ENCODE data around the gene NAP1L5. TPM values are rescaled to one million over a fixed set of nuclear protein-coding genes. Genes with fewer than 3 reads are reported as not detected.

NAP1L5 gene
- total RNA-seq, 2 experiments from 2014 or later = 0.29 to 0.57 TPM

- ChIA-PET CTCF (ENCODE audit: unreplicated experiment) (no interaction called here), POLR2A (no interaction called here)
- intact Hi-C loops (cut with micrococcal nuclease; ENCODE audit: unreplicated experiment) = no loop called here
- no peaks in the 10 kb centered on the region for H3K9me3 ChIP-seq (ENCODE audit: low read length)
- BruUV-seq (replicated peaks) = no TSS peak
- no peaks in the 10 kb centered on the region for H3K36me3 ChIP-seq (ENCODE audit: insufficient read depth, low read length)
- TF ChIP-seq, protein P1, sequence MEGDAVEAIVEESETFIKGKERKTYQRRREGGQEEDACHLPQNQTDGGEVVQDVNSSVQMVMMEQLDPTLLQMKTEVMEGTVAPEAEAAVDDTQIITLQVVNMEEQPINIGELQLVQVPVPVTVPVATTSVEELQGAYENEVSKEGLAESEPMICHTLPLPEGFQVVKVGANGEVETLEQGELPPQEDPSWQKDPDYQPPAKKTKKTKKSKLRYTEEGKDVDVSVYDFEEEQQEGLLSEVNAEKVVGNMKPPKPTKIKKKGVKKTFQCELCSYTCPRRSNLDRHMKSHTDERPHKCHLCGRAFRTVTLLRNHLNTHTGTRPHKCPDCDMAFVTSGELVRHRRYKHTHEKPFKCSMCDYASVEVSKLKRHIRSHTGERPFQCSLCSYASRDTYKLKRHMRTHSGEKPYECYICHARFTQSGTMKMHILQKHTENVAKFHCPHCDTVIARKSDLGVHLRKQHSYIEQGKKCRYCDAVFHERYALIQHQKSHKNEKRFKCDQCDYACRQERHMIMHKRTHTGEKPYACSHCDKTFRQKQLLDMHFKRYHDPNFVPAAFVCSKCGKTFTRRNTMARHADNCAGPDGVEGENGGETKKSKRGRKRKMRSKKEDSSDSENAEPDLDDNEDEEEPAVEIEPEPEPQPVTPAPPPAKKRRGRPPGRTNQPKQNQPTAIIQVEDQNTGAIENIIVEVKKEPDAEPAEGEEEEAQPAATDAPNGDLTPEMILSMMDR (conservative IDR thresholded peaks at IDR 0.05; ENCODE audit: low read length) = no peak
- TF ChIP-seq EZH2phosphoT487 (IDR thresholded peaks at IDR 0.05; ENCODE audit: borderline replicate concordance, low read depth, low read length) = no peak
- no peak overlapping the region for H3K27ac ChIP-seq (ENCODE audit: low read depth, low read length, poor library complexity, severe bottlenecking)
- DNase-seq (ENCODE audit: low spot score) = no peak
- no peaks in the 10 kb centered on the region for H3K79me2 ChIP-seq (ENCODE audit: insufficient read depth, low read depth, low read length)
- no peaks in the 10 kb centered on the region for H3K9me2 ChIP-seq (ENCODE audit: insufficient read depth, low read length)
- H3K4me1 ChIP-seq (ENCODE audit: insufficient read depth, low read length, poor library complexity, severe bottlenecking) = no peaks in the 10 kb centered on the region
- H4K20me1 ChIP-seq (ENCODE audit: insufficient read depth, low read length) = no peaks in the 10 kb centered on the region
- no peak overlapping the region for H3K4me2 ChIP-seq (ENCODE audit: low read length)
- no peak overlapping the region for H2AFZ ChIP-seq (ENCODE audit: low read length)
- no peak overlapping the region for H3K4me3 ChIP-seq (ENCODE audit: low read depth, low read length, poor library complexity, severe bottlenecking)
Observed at GRCh38 chr4:88744609-88745008, 47.0 kb upstream of the NAP1L5 start.

GRCh38 chr4:88743696-88744095, 46.1 kb upstream of the NAP1L5 start:
- POLR2A ChIA-PET = interaction anchor here (0.6 kb wide), 1 partner anchor 313 kb away, joined by 4 read pairs; no protein-coding TSS in a partner anchor
- Histone ChIP-seq H3K4me2 (ENCODE audit: low read length) (no peak overlapping the region), H2AFZ (ENCODE audit: low read length) (no peak overlapping the region), H3K9me2 (ENCODE audit: insufficient read depth, low read length) (no peaks in the 10 kb centered on the region), H3K4me1 (ENCODE audit: insufficient read depth, low read length, poor library complexity, severe bottlenecking) (no peaks in the 10 kb centered on the region), H4K20me1 (ENCODE audit: insufficient read depth, low read length) (no peaks in the 10 kb centered on the region), H3K36me3 (ENCODE audit: insufficient read depth, low read length) (no peaks in the 10 kb centered on the region), H3K9me3 (ENCODE audit: low read length) (no peaks in the 10 kb centered on the region), H3K79me2 (ENCODE audit: insufficient read depth, low read depth, low read length) (no peaks in the 10 kb centered on the region), H3K4me3 (ENCODE audit: low read depth, low read length, poor library complexity, severe bottlenecking) (no peak overlapping the region), H3K27ac (ENCODE audit: low read depth, low read length, poor library complexity, severe bottlenecking) (no peak overlapping the region)
- CTCF ChIA-PET (ENCODE audit: unreplicated experiment) = no interaction called here
- no peak for DNase-seq (ENCODE audit: low spot score)
- BruUV-seq (replicated peaks) = no TSS peak
- intact Hi-C loops (cut with micrococcal nuclease; ENCODE audit: unreplicated experiment) = no loop called here
- TF ChIP-seq, protein P1 (conservative IDR thresholded peaks at IDR 0.05; ENCODE audit: low read length) = no peak
- no peak for TF ChIP-seq EZH2phosphoT487 (IDR thresholded peaks at IDR 0.05; ENCODE audit: borderline replicate concordance, low read depth, low read length)

DNA sequence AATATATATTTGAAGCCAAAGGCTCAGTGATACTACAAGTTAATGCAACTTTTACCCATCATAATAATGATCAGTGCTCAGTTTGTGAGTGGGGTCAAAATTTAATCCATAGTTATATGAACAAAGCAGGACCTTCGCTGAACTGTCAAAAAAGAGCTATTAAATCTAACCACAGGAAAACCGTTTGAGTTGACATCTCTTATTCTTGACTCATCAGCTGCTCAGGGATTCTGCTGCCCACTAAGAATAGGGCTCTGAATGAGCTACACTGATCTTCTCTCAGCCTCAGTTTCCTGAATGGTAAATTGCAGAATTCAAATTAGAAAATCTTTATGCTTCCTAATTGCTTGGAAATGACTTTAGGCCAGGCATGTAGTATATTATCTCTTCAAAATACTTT, 44.9 kb upstream of the NAP1L5 start:
- intact Hi-C loops (cut with micrococcal nuclease; ENCODE audit: unreplicated experiment) = no loop called here
- POLR2A ChIA-PET = no interaction called here

More for the DNA sequence above, 44.9 kb upstream of the NAP1L5 start:
- H3K79me2 ChIP-seq (ENCODE audit: insufficient read depth, low read depth, low read length) = no peaks in the 10 kb centered on the region
- H2AFZ ChIP-seq (ENCODE audit: low read length) = no peak overlapping the region
- no peaks in the 10 kb centered on the region for H4K20me1 ChIP-seq (ENCODE audit: insufficient read depth, low read length)
- no peak for DNase-seq (ENCODE audit: low spot score)
- CTCF ChIA-PET (ENCODE audit: unreplicated experiment) = no interaction called here
- TF ChIP-seq EZH2phosphoT487 (IDR thresholded peaks at IDR 0.05; ENCODE audit: borderline replicate concordance, low read depth, low read length) = no peak
- TF ChIP-seq, protein P1 (conservative IDR thresholded peaks at IDR 0.05; ENCODE audit: low read length) = no peak
- no peaks in the 10 kb centered on the region for H3K4me1 ChIP-seq (ENCODE audit: insufficient read depth, low read length, poor library complexity, severe bottlenecking)
- H3K9me3 ChIP-seq (ENCODE audit: low read length) = no peaks in the 10 kb centered on the region
- no peak overlapping the region for H3K4me2 ChIP-seq (ENCODE audit: low read length)
- BruUV-seq (replicated peaks) = no TSS peak
- no peaks in the 10 kb centered on the region for H3K9me2 ChIP-seq (ENCODE audit: insufficient read depth, low read length)
- H3K4me3 ChIP-seq (ENCODE audit: low read depth, low read length, poor library complexity, severe bottlenecking) = no peak overlapping the region
- H3K27ac ChIP-seq (ENCODE audit: low read depth, low read length, poor library complexity, severe bottlenecking) = no peak overlapping the region
- H3K36me3 ChIP-seq (ENCODE audit: insufficient read depth, low read length) = no peaks in the 10 kb centered on the region
